ENCODE data around the gene IL1RAPL1. TPM values are rescaled to one million over a fixed set of nuclear protein-coding genes. Genes with fewer than 3 reads are reported as not detected.

IL1RAPL1 gene
- polyA plus RNA-seq, 1 of the 3 experiments (the other 2 are of a cell fraction), result 2.8 TPM

- CTCF ChIA-PET, result no interaction called here
- POLR2A ChIA-PET, result no interaction called here
- H3K4me3 ChIP-seq (ENCODE audit: low read depth in 2 of 2, low read length in 1 of 2), result no peak overlapping the region
Observed at GRCh38 chrX:28718450-28718849, 131.2 kb downstream of the IL1RAPL1 start.

GRCh38 chrX:28719620-28720019 lies 132.4 kb downstream of the IL1RAPL1 start:
- Histone ChIP-seq H3K27ac (ENCODE audit: low read depth in 2 of 2, low read length in 1 of 2) (no peak overlapping the region), H3K4me2 (no peak overlapping the region), H3K4me1 (ENCODE audit: control insufficient read depth in 1 of 2, insufficient read depth in 2 of 2, low read depth in 1 of 2, low read length in 1 of 2) (no peaks in the 10 kb centered on the region), H3K27me3 (ENCODE audit: insufficient read depth) (no peaks in the 10 kb centered on the region), H3F3A (replicated peaks; ENCODE audit: insufficient read depth) (no peaks in the 10 kb centered on the region), H2AFZ (ENCODE audit: low read depth) (no peak overlapping the region), H3K36me3 (replicated peaks in 1 of 2; ENCODE audit: control insufficient read depth in 1 of 2, insufficient read depth in 2 of 2, low read length in 1 of 2) (no peaks in the 10 kb centered on the region), H3K9ac (no peak overlapping the region), H4K20me1 (ENCODE audit: insufficient read depth) (no peaks in the 10 kb centered on the region), H3K79me2 (ENCODE audit: insufficient read depth) (no peaks in the 10 kb centered on the region), H3K4me3 (ENCODE audit: low read depth in 2 of 2, low read length in 1 of 2) (no peak overlapping the region), H3K9me2 (no peaks in the 10 kb centered on the region), H3K9me3 (no peaks in the 10 kb centered on the region)
- POLR2A ChIA-PET, result no interaction called here
- CTCF ChIA-PET, result no interaction called here
- WGBS (ENCODE audit: low lambda C conversion rate), result 1% methylated on average over 2 of the region's 2 CpGs
- no peak for DNase-seq
- TF ChIP-seq SIN3A (IDR thresholded peaks at IDR 0.05; ENCODE audit: borderline replicate concordance, low read depth, low read length) (no peak), TEAD4 (IDR thresholded peaks at IDR 0.05; ENCODE audit: borderline replicate concordance, insufficient read depth) (no peak), MXI1 (IDR thresholded peaks at IDR 0.05; ENCODE audit: low read depth, low read length) (no peak), MEF2A (IDR thresholded peaks at IDR 0.05; ENCODE audit: borderline replicate concordance, low read depth) (no peak), FOXM1 (IDR thresholded peaks at IDR 0.05; ENCODE audit: low read depth) (no peak), CTCF (IDR thresholded peaks at IDR 0.05) (no peak), GABPA (IDR thresholded peaks at IDR 0.05; ENCODE audit: low read depth) (no peak), CHD2 (IDR thresholded peaks at IDR 0.05; ENCODE audit: low read length, partially characterized antibody) (no peak), USF1 (IDR thresholded peaks at IDR 0.05; ENCODE audit: borderline replicate concordance, low read depth) (no peak), TCF12 (IDR thresholded peaks at IDR 0.05) (no peak), GATA2 (CRISPR knock-in tag; IDR thresholded peaks at IDR 0.05) (no peak)

More at GRCh38 chrX:28718450-28718849, 131.2 kb downstream of the IL1RAPL1 start:
- TF ChIP-seq RAD21 (IDR thresholded peaks at IDR 0.05; ENCODE audit: low read length), result no peak
- no peak for TF ChIP-seq PBX3 (IDR thresholded peaks at IDR 0.05)
- TF ChIP-seq TEAD4 (IDR thresholded peaks at IDR 0.05; ENCODE audit: borderline replicate concordance, insufficient read depth), result no peak
- TF ChIP-seq GABPA (IDR thresholded peaks at IDR 0.05; ENCODE audit: low read depth), result no peak
- TF ChIP-seq ZBTB33 (IDR thresholded peaks at IDR 0.05; ENCODE audit: borderline replicate concordance, low read depth), result no peak
- TF ChIP-seq IRF3 (IDR thresholded peaks at IDR 0.05; ENCODE audit: low read depth, low read length), result no peak
- no peak for DNase-seq
- no peaks in the 10 kb centered on the region for H4K20me1 ChIP-seq (ENCODE audit: insufficient read depth)
- 0% methylated on average over 1 of the region's 1 CpG for WGBS (ENCODE audit: low lambda C conversion rate)
- H3K9ac ChIP-seq, result no peak overlapping the region
- H3K4me1 ChIP-seq (ENCODE audit: control insufficient read depth in 1 of 2, insufficient read depth in 2 of 2, low read depth in 1 of 2, low read length in 1 of 2), result no peaks in the 10 kb centered on the region
- no peaks in the 10 kb centered on the region for H3K9me3 ChIP-seq
- no peak overlapping the region for H3K4me2 ChIP-seq
- H2AFZ ChIP-seq (ENCODE audit: low read depth), result no peak overlapping the region
- no peaks in the 10 kb centered on the region for H3K9me2 ChIP-seq
- no peaks in the 10 kb centered on the region for H3F3A ChIP-seq (replicated peaks; ENCODE audit: insufficient read depth)
- H3K27me3 ChIP-seq (ENCODE audit: insufficient read depth), result no peaks in the 10 kb centered on the region
- no peak overlapping the region for H3K27ac ChIP-seq (ENCODE audit: low read depth in 2 of 2, low read length in 1 of 2)
- H3K36me3 ChIP-seq (replicated peaks in 1 of 2; ENCODE audit: control insufficient read depth in 1 of 2, insufficient read depth in 2 of 2, low read length in 1 of 2), result no peaks in the 10 kb centered on the region
- H3K79me2 ChIP-seq (ENCODE audit: insufficient read depth), result no peaks in the 10 kb centered on the region

Measured in SK-N-SH (cell line).